Measurements from ENCODE around the gene DCUN1D2.

GRCh38 chr13:113466383-113466782 is 24.1 kb downstream of the DCUN1D2 start:
- TF ChIP-seq CTCF (IDR thresholded peaks at IDR 0.05), result no peak
- no peak for TF ChIP-seq POLR2A (IDR thresholded peaks at IDR 0.05)
- no peak for TF ChIP-seq EP300 (IDR thresholded peaks at IDR 0.05)
- no peak for TF ChIP-seq POLR2AphosphoS5 (IDR thresholded peaks at IDR 0.05)
